ENCODE data around the gene GNG2. TPM values are rescaled to one million over a fixed set of nuclear protein-coding genes. Genes with fewer than 3 reads are reported as not detected.
A peak's percentile ranks its signal among the peaks of the same experiment; 100 is the strongest.

GNG2 gene
- total RNA-seq, 6 experiments from 2014 or later, result 2.4 to 6.0 (median 2.8) TPM

- H3K36me3 Mint-ChIP-seq (ENCODE audit: low read depth), result no peaks in the 10 kb centered on the region
- H3K27me3 Mint-ChIP-seq (ENCODE audit: insufficient read depth), result peaks cover 25% of the 10 kb centered on the region
- DNase-seq, result no peak
Measured at GRCh38 chr14:51972566-51972965, 112.2 kb downstream of the GNG2 start.

DNA sequence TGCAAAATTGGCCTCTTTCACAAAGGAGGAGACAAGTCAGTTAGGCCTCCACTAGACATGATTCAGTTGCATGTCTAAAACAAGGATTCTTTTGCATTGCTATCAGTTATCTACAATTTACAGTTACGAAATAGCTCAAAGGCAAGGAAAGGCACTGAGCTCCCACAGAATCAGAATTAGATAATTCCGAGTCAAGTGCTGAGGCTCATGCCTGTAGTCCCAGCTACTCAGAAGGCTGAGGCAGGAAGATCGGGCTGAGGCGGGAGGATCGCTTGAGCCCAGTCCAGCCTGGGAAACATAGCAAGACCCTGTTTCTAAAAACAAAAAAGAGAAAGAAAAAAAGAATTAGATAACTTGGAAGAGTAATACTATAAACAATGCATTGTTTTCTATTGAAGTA is 116.7 kb downstream of the GNG2 start:
- peaks cover 16% of the 10 kb centered on the region for H3K27me3 Mint-ChIP-seq (ENCODE audit: insufficient read depth)
- no peak for DNase-seq
- no peaks in the 10 kb centered on the region for H3K36me3 Mint-ChIP-seq (ENCODE audit: low read depth)

More at GRCh38 chr14:51972566-51972965, 112.2 kb downstream of the GNG2 start:
- TF ChIP-seq, protein P1, sequence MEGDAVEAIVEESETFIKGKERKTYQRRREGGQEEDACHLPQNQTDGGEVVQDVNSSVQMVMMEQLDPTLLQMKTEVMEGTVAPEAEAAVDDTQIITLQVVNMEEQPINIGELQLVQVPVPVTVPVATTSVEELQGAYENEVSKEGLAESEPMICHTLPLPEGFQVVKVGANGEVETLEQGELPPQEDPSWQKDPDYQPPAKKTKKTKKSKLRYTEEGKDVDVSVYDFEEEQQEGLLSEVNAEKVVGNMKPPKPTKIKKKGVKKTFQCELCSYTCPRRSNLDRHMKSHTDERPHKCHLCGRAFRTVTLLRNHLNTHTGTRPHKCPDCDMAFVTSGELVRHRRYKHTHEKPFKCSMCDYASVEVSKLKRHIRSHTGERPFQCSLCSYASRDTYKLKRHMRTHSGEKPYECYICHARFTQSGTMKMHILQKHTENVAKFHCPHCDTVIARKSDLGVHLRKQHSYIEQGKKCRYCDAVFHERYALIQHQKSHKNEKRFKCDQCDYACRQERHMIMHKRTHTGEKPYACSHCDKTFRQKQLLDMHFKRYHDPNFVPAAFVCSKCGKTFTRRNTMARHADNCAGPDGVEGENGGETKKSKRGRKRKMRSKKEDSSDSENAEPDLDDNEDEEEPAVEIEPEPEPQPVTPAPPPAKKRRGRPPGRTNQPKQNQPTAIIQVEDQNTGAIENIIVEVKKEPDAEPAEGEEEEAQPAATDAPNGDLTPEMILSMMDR (IDR thresholded peaks at IDR 0.05), result no peak
- H3K4me1 Mint-ChIP-seq (ENCODE audit: low read depth), result no peaks in the 10 kb centered on the region
- H3K27ac Mint-ChIP-seq, result no peak overlapping the region
- H3K4me3 Mint-ChIP-seq, result no peak overlapping the region
- H3K9me3 Mint-ChIP-seq, result no peaks in the 10 kb centered on the region

DNA sequence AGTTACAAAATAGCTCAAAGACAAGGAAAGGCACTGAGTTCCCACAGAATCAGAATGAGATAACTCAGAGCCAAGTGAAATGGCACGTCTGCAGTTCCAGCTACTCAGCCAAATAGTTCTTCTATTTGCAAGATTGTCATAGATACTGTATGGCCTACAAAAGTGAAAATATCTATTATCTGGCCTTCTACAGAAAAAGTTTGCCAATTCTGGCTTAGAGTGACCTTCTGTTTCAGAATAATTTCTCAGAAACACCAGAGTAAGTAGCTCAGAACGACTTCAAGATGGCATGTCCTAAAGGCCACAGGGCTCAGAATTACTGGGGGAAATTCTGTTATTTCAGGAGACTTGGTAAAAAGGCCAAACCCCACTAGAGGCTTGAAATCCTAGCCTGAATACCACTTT is 118.3 kb downstream of the GNG2 start:
- H3K4me1 Mint-ChIP-seq (ENCODE audit: low read depth), result no peaks in the 10 kb centered on the region

More for the DNA sequence above, 116.7 kb downstream of the GNG2 start:
- Mint-ChIP-seq H3K9me3 (no peaks in the 10 kb centered on the region), H3K27ac (no peak overlapping the region), H3K4me3 (no peak overlapping the region), H3K4me1 (ENCODE audit: low read depth) (no peaks in the 10 kb centered on the region)
- TF ChIP-seq, protein P1 (IDR thresholded peaks at IDR 0.05), result no peak

GRCh38 chr14:51979088-51979709 is 118.8 kb downstream of the GNG2 start:
- H3K9me3 Mint-ChIP-seq, result no peaks in the 10 kb centered on the region; the same call in 1 of the 2 replicates
- no peaks in the 10 kb centered on the region for H3K4me1 Mint-ChIP-seq (ENCODE audit: low read depth)
- no peak overlapping the region for H3K4me3 Mint-ChIP-seq
- TF ChIP-seq, protein P1 (IDR thresholded peaks at IDR 0.05), result peak; percentile 98
- peak; percentile 66 for DNase-seq
- H3K36me3 Mint-ChIP-seq (ENCODE audit: low read depth), result no peaks in the 10 kb centered on the region
- no peak overlapping the region for H3K27ac Mint-ChIP-seq
- peaks cover 22% of the 10 kb centered on the region for H3K27me3 Mint-ChIP-seq (ENCODE audit: insufficient read depth)

More for the DNA sequence above, 118.3 kb downstream of the GNG2 start:
- Mint-ChIP-seq H3K27ac (no peak overlapping the region), H3K27me3 (ENCODE audit: insufficient read depth) (peaks cover 22% of the 10 kb centered on the region), H3K9me3 (no peaks in the 10 kb centered on the region; the same call in 1 of the 2 replicates), H3K4me3 (no peak overlapping the region), H3K36me3 (ENCODE audit: low read depth) (no peaks in the 10 kb centered on the region)
- TF ChIP-seq, protein P1 (IDR thresholded peaks at IDR 0.05), result no peak
- no peak for DNase-seq

- Mint-ChIP-seq H3K4me1 (ENCODE audit: low read depth) (no peaks in the 10 kb centered on the region), H3K9me3 (no peaks in the 10 kb centered on the region; the same call in 1 of the 2 replicates), H3K27ac (no peak overlapping the region), H3K27me3 (ENCODE audit: insufficient read depth) (peaks cover 30% of the 10 kb centered on the region), H3K36me3 (ENCODE audit: low read depth) (no peaks in the 10 kb centered on the region), H3K4me3 (no peak overlapping the region)
- TF ChIP-seq, protein P1 (IDR thresholded peaks at IDR 0.05), result no peak
- DNase-seq, result no peak
Measured at GRCh38 chr14:51981218-51981854, 120.9 kb downstream of the GNG2 start.

Data from HFFc6 (cell line).